LNCAP (cell line): ENCODE data around the gene CFP.

Experiments
- CTCF ChIP-seq: fragments of 450-650 bp; IDR thresholded peaks from 2 replicates; pipeline ENCODE4 v1.5.1; 2017; ENCODE audit warnings: mild to moderate bottlenecking

Gene CFP

GRCh38 chrX:47619486-47620302, 10.0 kb downstream of the CFP start, which contains the start of gene SYN1:
TSS of gene SYN1 (minus strand) at chrX:47619857. CDS start at chrX:47619728, 129 bp downstream.
- TF ChIP-seq CTCF, result peak; percentile 22; the same call in 1 of the 2 replicates

- no peak for TF ChIP-seq CTCF
Observed at GRCh38 chrX:47618923-47619485, 10.7 kb downstream of the CFP start.

- TF ChIP-seq CTCF, result no peak
Observed at GRCh38 chrX:47614618-47615017, 15.1 kb downstream of the CFP start.

GRCh38 chrX:47613082-47613481, 16.6 kb downstream of the CFP start:
- TF ChIP-seq CTCF, result no peak

GRCh38 chrX:47612418-47612817, 17.3 kb downstream of the CFP start:
- TF ChIP-seq CTCF, result no peak

GRCh38 chrX:47611926-47612325, 17.8 kb downstream of the CFP start:
- TF ChIP-seq CTCF, result no peak

GRCh38 chrX:47611489-47611888, 18.2 kb downstream of the CFP start:
- TF ChIP-seq CTCF, result no peak
